NK-92 (cell line): ENCODE measurements around the gene IDH3B.
"Not testable (repeated sequence)": the region's sequence is repeated elsewhere in the genome, so short reads cannot be mapped to it uniquely, and the experiment has no call there.

Experiments used
- DNase-seq: peaks from one replicate; lab custom pipeline; 2025; ENCODE audit not compliant: unreplicated experiment; lab: John Stamatoyannopoulos, UW

IDH3B gene

GRCh38 chr20:2695206-2695983, 31.4 kb upstream of the IDH3B start:
- no peak for DNase-seq

- no peak for DNase-seq
Observed at GRCh38 chr20:2694519-2694918, 30.5 kb upstream of the IDH3B start.

- no peak for DNase-seq
Observed at GRCh38 chr20:2694008-2694471, 30.0 kb upstream of the IDH3B start.

- no peak for DNase-seq
Observed at GRCh38 chr20:2693286-2694007, 29.4 kb upstream of the IDH3B start.

DNA sequence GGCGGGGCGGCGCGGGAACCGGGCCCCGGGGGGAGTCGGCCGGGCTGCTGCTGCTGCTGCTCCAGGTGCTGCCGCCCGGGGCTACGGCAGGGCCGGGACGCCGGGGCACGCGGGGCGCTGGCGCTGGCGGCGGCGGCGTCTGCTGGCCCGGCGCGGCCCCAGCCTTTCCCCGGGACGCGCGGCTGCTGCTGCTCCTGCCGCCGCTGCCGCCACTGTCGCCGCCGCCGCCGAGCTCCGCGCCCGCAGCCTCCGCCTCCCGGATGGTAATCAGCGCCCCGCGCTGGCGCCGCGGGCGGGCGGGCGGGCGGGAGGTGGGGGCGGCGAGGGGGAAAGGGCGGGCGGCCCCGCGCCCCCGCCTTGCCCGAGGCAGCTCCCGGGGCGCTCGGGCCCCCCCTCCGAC, 28.9 kb upstream of the IDH3B start:
- DNase-seq, result no peak

DNA sequence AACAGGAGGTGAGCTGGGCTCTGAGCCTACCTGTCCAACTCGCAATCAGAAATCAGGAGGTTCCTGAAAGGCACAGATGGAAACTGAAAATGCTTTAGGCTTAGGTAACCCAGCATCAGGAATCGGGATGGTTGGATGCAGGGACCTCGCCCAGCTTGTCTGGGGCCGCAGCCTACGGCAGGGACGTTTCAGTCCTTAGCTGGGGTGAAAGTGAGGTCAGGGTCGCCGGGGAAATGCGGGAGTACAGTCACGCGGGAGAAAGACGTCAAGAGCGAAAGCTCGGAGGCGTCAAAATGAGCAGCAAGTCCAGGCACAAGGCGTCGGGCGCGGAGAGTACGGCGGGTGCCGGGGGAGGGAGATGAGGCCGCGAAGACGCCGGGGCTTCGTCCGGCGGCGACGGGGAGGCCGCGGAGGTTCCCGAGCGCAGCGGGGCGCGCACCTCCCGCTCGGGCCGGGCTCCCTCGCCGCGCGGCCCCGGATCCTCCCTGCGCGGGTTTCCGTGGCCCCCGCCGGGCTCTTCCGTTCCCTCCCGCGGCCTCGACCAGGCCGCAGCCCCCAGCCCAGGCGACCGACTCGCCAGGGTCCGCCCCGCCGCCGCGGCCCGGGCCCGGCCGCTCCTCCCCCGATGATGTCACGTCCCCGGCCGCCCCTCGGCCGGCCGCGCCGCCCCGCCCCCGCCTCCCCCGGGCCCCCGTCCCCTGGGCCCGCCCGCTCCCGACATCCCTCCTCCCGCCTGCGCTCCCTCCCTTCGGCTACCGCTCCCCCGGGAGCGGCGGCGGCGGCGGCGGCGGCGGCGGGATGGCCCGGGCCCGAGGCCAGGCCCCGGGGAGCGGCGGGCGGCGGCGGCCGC, 28.2 kb upstream of the IDH3B start, which contains the start of gene EBF4:
TSS of gene EBF4 (plus strand) at position 745 of the 850 bp plus-strand sequence. CDS start 866 bp downstream, outside the sequence.
- no peak for DNase-seq

DNA sequence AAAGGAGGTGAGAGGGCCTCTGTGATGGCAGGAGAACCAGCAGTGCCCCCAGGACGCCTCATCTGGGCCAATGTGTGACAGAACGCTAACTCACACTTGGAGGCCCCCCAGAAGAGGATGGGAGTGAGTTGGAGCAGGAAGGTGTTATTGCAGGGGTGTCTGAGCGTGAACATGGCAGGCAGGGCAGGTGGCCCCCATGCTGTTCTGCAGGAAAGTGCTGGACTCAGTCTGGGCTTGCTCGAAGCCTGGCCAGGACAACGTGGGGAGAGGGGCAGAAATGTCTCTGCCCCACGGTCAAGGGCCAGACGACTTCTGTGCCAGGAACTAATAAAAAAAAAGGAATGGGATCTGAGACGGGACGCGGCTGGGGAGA, 27.6 kb upstream of the IDH3B start:
- DNase-seq, result no peak

- no peak for DNase-seq
Observed at GRCh38 chr20:2691127-2691526, 27.1 kb upstream of the IDH3B start.

GRCh38 chr20:2690718-2691117, 26.7 kb upstream of the IDH3B start:
- no peak for DNase-seq

DNA sequence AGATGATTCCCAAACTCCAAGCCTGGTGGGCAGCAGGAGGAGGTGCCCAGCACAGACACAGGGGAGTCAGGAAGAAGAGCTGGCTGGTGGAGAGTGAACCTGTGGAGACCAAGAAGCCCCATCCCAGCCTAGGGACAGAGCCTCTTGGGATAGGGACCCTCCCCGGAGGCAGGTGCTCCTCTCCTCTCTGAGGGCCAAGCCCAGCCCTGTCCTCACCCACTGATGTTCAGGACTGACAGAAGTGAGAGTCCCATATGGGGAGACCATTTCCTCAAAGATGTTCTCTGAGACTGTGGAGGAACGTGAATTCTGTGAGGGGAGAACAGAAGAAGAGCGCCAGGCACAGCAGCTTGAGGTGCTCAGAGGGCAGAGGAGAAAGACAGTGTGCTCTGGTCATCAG, 26.2 kb upstream of the IDH3B start:
- no peak for DNase-seq

DNA sequence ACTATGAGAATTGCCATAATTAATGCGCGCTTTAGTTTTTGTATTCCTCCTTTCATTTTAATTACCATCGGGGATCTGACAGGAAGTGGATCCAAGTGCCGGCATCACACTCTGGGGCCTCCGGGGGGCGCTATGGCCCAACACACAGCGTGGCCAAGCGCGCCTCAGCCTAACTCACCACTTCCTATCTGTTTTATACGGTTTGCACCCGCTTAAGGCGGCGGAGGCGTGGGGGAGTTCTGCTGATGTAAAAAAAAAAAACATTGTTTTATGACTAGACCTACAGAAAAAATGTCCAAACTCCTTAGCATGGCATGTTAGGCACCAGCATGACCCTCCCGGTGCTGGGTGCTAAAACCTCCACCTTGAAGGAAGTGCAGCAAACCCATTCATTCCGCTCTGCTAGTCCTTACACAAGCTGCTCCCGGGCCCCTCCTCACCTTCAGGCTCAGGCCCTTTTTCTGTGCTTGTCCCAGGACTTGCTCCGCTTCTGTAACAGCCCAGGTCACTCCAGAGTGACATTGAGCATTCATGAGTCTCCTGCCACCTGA, 24.1 kb upstream of the IDH3B start:
- DNase-seq, result no peak

DNA sequence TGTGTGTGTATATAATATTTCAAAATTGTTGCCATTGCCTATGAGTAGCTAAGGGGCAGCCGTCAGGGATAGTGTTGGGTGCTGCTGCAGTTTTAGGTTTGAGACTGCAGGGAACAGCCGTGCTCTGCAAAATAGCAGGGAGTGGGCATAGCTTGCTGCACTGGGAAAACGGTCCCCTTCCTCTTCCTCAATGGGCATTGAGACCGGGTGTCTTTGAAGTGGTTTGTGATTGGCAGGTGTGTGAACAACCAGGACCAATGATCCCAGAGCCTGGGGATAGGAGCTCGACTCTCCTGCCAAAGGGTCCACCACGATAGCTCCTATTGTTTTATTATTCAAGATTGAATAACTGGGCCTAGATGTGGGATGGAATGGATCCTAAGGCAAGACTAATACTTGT, 23.5 kb upstream of the IDH3B start:
- no peak for DNase-seq

GRCh38 chr20:2684817-2685216, 20.8 kb upstream of the IDH3B start:
- not testable (repeated sequence) for DNase-seq

DNA sequence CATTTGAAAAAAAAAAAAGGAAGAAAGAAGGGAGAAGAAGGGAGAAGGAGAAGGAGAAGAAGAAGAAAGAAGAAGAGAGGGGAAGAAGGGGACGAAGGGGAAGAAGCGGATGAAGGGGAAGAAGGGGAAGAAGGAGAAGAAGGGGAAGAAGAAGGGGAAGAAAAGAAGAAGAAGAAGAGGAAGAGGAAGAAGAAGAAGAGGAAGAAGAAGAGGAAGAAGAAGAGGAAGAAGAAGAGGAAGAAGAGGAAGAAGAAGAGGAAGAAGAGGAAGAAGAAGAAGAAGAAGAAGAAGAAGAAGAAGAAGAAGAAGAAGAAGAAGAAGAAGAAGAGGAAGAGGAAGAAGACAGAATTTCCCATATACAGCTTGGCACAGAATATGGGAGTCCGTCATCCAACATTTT, 18.0 kb upstream of the IDH3B start:
- DNase-seq, result not testable (repeated sequence)

GRCh38 chr20:2680046-2680445, 16.0 kb upstream of the IDH3B start:
- DNase-seq, result no peak

GRCh38 chr20:2673453-2673852, 9.4 kb upstream of the IDH3B start:
- no peak for DNase-seq

DNA sequence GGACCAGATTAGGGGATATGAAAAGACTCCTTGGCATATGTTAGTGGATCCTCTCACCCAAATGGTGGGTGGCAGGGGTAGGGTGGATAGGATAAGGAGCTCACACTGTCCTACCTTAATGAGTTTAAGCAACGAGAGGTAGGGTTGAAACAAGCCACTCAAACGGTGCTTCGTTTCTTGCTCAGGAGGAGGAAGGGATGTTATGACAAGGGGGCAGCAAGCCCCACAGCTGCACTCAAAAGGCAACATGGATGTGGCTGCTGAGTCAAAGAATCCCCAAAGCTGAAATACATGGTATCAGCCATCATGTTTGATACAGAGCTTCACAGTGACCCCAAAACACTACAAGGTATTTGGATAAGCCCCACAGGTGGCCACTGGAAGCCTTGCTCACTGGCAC, 8.4 kb upstream of the IDH3B start:
- no peak for DNase-seq

- DNase-seq, result no peak
Observed at GRCh38 chr20:2671977-2672376, 8.0 kb upstream of the IDH3B start.

GRCh38 chr20:2663364-2663886, 591 bp downstream of the IDH3B start:
- no peak for DNase-seq

- no peak for DNase-seq
Observed at GRCh38 chr20:2659547-2659946, 4.5 kb downstream of the IDH3B start.
